AG09309 (cell line): ENCODE data around the gene ZNF662.

Experiments used
- DNase-seq: peaks from one replicate; pipeline ENCODE4 v3.0.0-alpha.2; 2010; ENCODE audit warnings: low read depth
- H3K4me3 ChIP-seq: 2 replicates; pipeline ENCODE4 v1.5.1; 2011; ENCODE audit warnings: mild to moderate bottlenecking, low read depth, low read length, moderate library complexity; ENCODE audit not compliant: control insufficient read depth
- CTCF ChIP-seq: IDR thresholded peaks from 2 replicates; pipeline ENCODE4 v1.5.1; 2011; ENCODE audit warnings: mild to moderate bottlenecking, low read depth, low read length, inconsistent platforms; ENCODE audit not compliant: insufficient read depth, control insufficient read depth; ENCODE audit errors: missing control alignments

ZNF662 gene

GRCh38 chr3:42934111-42934510 lies 28.2 kb downstream of the ZNF662 start:
- no peak for DNase-seq
- no peak overlapping the region for H3K4me3 ChIP-seq
- TF ChIP-seq CTCF, result no peak

- no peak overlapping the region for H3K4me3 ChIP-seq
- no peak for DNase-seq
- no peak for TF ChIP-seq CTCF
Observed at GRCh38 chr3:42934910-42935309, 29.0 kb downstream of the ZNF662 start.

- no peak for DNase-seq
- H3K4me3 ChIP-seq, result no peak overlapping the region
- TF ChIP-seq CTCF, result no peak
Observed at GRCh38 chr3:42935472-42935871, 29.5 kb downstream of the ZNF662 start.

GRCh38 chr3:42936157-42936981 lies 30.4 kb downstream of the ZNF662 start:
- H3K4me3 ChIP-seq, result peak overlapping the region; percentile 53
- DNase-seq, result no peak
- TF ChIP-seq CTCF, result no peak

- no peak overlapping the region for H3K4me3 ChIP-seq
- no peak for TF ChIP-seq CTCF
- no peak for DNase-seq
Observed at GRCh38 chr3:42937334-42937733, 31.4 kb downstream of the ZNF662 start.

GRCh38 chr3:42942693-42943092 lies 36.8 kb downstream of the ZNF662 start:
- no peak overlapping the region for H3K4me3 ChIP-seq
- DNase-seq, result no peak
- TF ChIP-seq CTCF, result no peak

- DNase-seq, result no peak
- H3K4me3 ChIP-seq, result no peak overlapping the region
- TF ChIP-seq CTCF, result no peak
Observed at GRCh38 chr3:42946050-42946449, 40.1 kb downstream of the ZNF662 start.
